ENCODE measurements around the gene SYMPK.

Gene SYMPK

GRCh38 chr19:45862564-45863334, at the start of gene SYMPK:
Gene SYMPK, minus strand, starts transcription at chr19:45863147. Its CDS starts 8,652 bp downstream, at chr19:45854495.
- no peaks in the 10 kb centered on the region for H3K9me2 ChIP-seq (replicated peaks; ENCODE audit: insufficient read depth, low read length)
- TF ChIP-seq CTCF (IDR thresholded peaks at IDR 0.05; ENCODE audit: insufficient read depth, low read length, poor library complexity, severe bottlenecking), result no peak
- no peak for TF ChIP-seq EZH2phosphoT487 (conservative IDR thresholded peaks at IDR 0.05; ENCODE audit: low read length)
- H3K36me3 ChIP-seq (ENCODE audit: low read length), result peaks cover 3% of the 10 kb centered on the region; the same call in 1 of the 2 replicates
- H2AFZ ChIP-seq (ENCODE audit: low read depth, low read length, severe bottlenecking), result peak within 1 kb of the TSS; percentile 45
- H3K9ac ChIP-seq (ENCODE audit: low read length), result peak within 1 kb of the TSS; percentile 85
- peak within 1 kb of the TSS; percentile 84 for H3K4me2 ChIP-seq (ENCODE audit: low read depth, low read length, poor library complexity, severe bottlenecking)
- peaks cover 46% of the 10 kb centered on the region for H3K79me2 ChIP-seq (ENCODE audit: insufficient read depth, low read length)
- no peaks in the 10 kb centered on the region for H3K27me3 ChIP-seq (ENCODE audit: low read length)
- no peaks in the 10 kb centered on the region for H4K20me1 ChIP-seq (ENCODE audit: low read depth, low read length)
- no peaks in the 10 kb centered on the region for H3K9me3 ChIP-seq (ENCODE audit: insufficient read depth, low read length)
- H3K4me3 ChIP-seq (ENCODE audit: insufficient read depth, low read length, poor library complexity, severe bottlenecking), result peak within 1 kb of the TSS; percentile 92
- H3K27ac ChIP-seq (ENCODE audit: low read depth, low read length), result peak within 1 kb of the TSS; percentile 69
- peaks cover 15% of the 10 kb centered on the region for H3F3A ChIP-seq (ENCODE audit: insufficient read depth)

GRCh38 chr19:45911291-45911690, 48.3 kb upstream of the SYMPK start:
- H2AFZ ChIP-seq (ENCODE audit: low read depth, low read length, severe bottlenecking), result no peak overlapping the region
- no peaks in the 10 kb centered on the region for H3K9me3 ChIP-seq (ENCODE audit: insufficient read depth, low read length)
- H3K4me2 ChIP-seq (ENCODE audit: low read depth, low read length, poor library complexity, severe bottlenecking), result no peak overlapping the region
- H3K36me3 ChIP-seq (ENCODE audit: low read length), result no peaks in the 10 kb centered on the region
- H3K4me3 ChIP-seq (ENCODE audit: insufficient read depth, low read length, poor library complexity, severe bottlenecking), result no peak overlapping the region
- H3K9me2 ChIP-seq (replicated peaks; ENCODE audit: insufficient read depth, low read length), result no peaks in the 10 kb centered on the region
- no peaks in the 10 kb centered on the region for H4K20me1 ChIP-seq (ENCODE audit: low read depth, low read length)
- no peaks in the 10 kb centered on the region for H3K79me2 ChIP-seq (ENCODE audit: insufficient read depth, low read length)
- H3F3A ChIP-seq (ENCODE audit: insufficient read depth), result no peaks in the 10 kb centered on the region
- TF ChIP-seq CTCF (IDR thresholded peaks at IDR 0.05; ENCODE audit: insufficient read depth, low read length, poor library complexity, severe bottlenecking), result no peak
- TF ChIP-seq EZH2phosphoT487 (conservative IDR thresholded peaks at IDR 0.05; ENCODE audit: low read length), result no peak
- H3K27me3 ChIP-seq (ENCODE audit: low read length), result no peaks in the 10 kb centered on the region
- H3K27ac ChIP-seq (ENCODE audit: low read depth, low read length), result no peak overlapping the region
- no peak overlapping the region for H3K9ac ChIP-seq (ENCODE audit: low read length)

GRCh38 chr19:45908956-45909355, 46.0 kb upstream of the SYMPK start:
- Histone ChIP-seq H3K4me2 (ENCODE audit: low read depth, low read length, poor library complexity, severe bottlenecking) (no peak overlapping the region), H3K27me3 (ENCODE audit: low read length) (no peaks in the 10 kb centered on the region), H3K9me3 (ENCODE audit: insufficient read depth, low read length) (no peaks in the 10 kb centered on the region), H3K27ac (ENCODE audit: low read depth, low read length) (no peak overlapping the region), H3K79me2 (ENCODE audit: insufficient read depth, low read length) (no peaks in the 10 kb centered on the region), H3K9me2 (replicated peaks; ENCODE audit: insufficient read depth, low read length) (no peaks in the 10 kb centered on the region), H3K36me3 (ENCODE audit: low read length) (no peaks in the 10 kb centered on the region), H3K9ac (ENCODE audit: low read length) (no peak overlapping the region), H3F3A (ENCODE audit: insufficient read depth) (no peaks in the 10 kb centered on the region), H3K4me3 (ENCODE audit: insufficient read depth, low read length, poor library complexity, severe bottlenecking) (no peak overlapping the region), H4K20me1 (ENCODE audit: low read depth, low read length) (no peaks in the 10 kb centered on the region), H2AFZ (ENCODE audit: low read depth, low read length, severe bottlenecking) (no peak overlapping the region)
- TF ChIP-seq CTCF (IDR thresholded peaks at IDR 0.05; ENCODE audit: insufficient read depth, low read length, poor library complexity, severe bottlenecking) (no peak), EZH2phosphoT487 (conservative IDR thresholded peaks at IDR 0.05; ENCODE audit: low read length) (no peak)
